HG02763 (cell line): ENCODE data around the gene SERF2.
A peak's percentile ranks its signal among the peaks of the same experiment; 100 is the strongest.
"Not testable (repeated sequence)": the region's sequence is repeated elsewhere in the genome, so short reads cannot be mapped to it uniquely, and the experiment has no call there.

Experiments
- ATAC-seq: cut with Tn5 transposase; IDR thresholded peaks from one replicate; pipeline ENCODE4 v1.9.1; 2021; ENCODE audit warnings: mild to moderate bottlenecking, moderate library complexity; ENCODE audit not compliant: unreplicated experiment

The SERF2 gene

GRCh38 chr15:43792761-43793476 is 799 bp downstream of the SERF2 start:
- ATAC-seq: no peak

GRCh38 chr15:43793647-43794046 is 1.5 kb downstream of the SERF2 start:
- no peak for ATAC-seq

- no peak for ATAC-seq
These were observed 2.3 kb downstream of the SERF2 start for GRCh38 chr15:43794269-43795037.

- no peak for ATAC-seq
These were observed 3.1 kb downstream of the SERF2 start for GRCh38 chr15:43795197-43795596.

- no peak for ATAC-seq
These were observed 3.9 kb downstream of the SERF2 start for GRCh38 chr15:43795997-43796396.

- no peak for ATAC-seq
These were observed 4.4 kb downstream of the SERF2 start for GRCh38 chr15:43796566-43796965.

- ATAC-seq: no peak
These were observed 7.3 kb downstream of the SERF2 start for GRCh38 chr15:43799209-43799944.

GRCh38 chr15:43799945-43800285 is 7.8 kb downstream of the SERF2 start, which contains the start of gene SERINC4:
Gene SERINC4, minus strand, starts transcription at chr15:43800220. Its CDS starts 234 bp downstream, at chr15:43799986.
- no peak for ATAC-seq

- ATAC-seq: peak; percentile 87
These were observed 8.4 kb downstream of the SERF2 start, which contains the start of gene HYPK for GRCh38 chr15:43800286-43801141. Gene HYPK, plus strand, starts transcription at chr15:43800599. Its CDS starts 24 bp downstream, at chr15:43800623.

GRCh38 chr15:43802676-43803075 is 10.6 kb downstream of the SERF2 start:
- ATAC-seq: not testable (repeated sequence)

GRCh38 chr15:43808435-43808950 is 16.4 kb downstream of the SERF2 start:
- ATAC-seq: no peak

GRCh38 chr15:43808960-43809678 is 17.0 kb downstream of the SERF2 start:
- no peak for ATAC-seq

- ATAC-seq: not testable (repeated sequence)
These were observed 22.9 kb downstream of the SERF2 start for GRCh38 chr15:43815064-43815463.

GRCh38 chr15:43821505-43821904 is 29.4 kb downstream of the SERF2 start:
- ATAC-seq: no peak

GRCh38 chr15:43824302-43825246 is 32.5 kb downstream of the SERF2 start, which contains the start of gene MFAP1:
Gene MFAP1, minus strand, starts transcription at chr15:43824690. Its CDS starts 121 bp downstream, at chr15:43824569.
- ATAC-seq: peak; percentile 81

- ATAC-seq: not testable (repeated sequence)
These were observed 33.2 kb downstream of the SERF2 start for GRCh38 chr15:43825305-43825704.

- no peak for ATAC-seq
These were observed 33.9 kb downstream of the SERF2 start for GRCh38 chr15:43826029-43826507.
